Measurements from ENCODE around the gene CCDC167. TPM values are rescaled to one million over a fixed set of nuclear protein-coding genes. Genes with fewer than 3 reads are reported as not detected.
A peak's percentile ranks its signal among the peaks of the same experiment; 100 is the strongest.

The CCDC167 gene
- total RNA-seq, 1 experiment from 2014 or later: 31.9 TPM

DNA sequence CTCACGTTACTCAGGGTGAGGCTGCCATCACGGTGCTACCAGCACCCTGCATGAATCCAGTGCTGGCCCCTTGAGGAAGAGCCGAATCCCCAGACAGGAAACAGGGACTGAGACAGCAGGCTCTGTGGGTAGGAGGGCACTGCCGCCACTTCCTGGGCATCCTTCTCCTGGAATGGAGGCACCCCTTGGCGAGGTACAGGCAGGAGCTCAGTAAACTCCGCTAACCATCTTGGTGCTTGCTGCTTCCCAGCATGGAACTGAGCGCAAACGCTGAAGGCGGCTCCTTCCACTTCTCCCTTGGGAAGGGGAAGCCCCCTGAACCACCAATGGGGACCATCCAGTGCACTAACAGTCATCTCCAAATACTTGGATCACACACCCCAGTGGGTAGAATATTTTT is 13.5 kb upstream of the CCDC167 start:
- Mint-ChIP-seq H3K4me3 (peak overlapping the region in 1 of 2 experiments; percentile 63; a peak in 3 of 5 replicates), H3K27ac (0 out of 7 replicates have a peak overlapping the region, but pooled peaks of 1 of the 3 experiments have one; percentile 50), H3K9me3 (no peaks in the 10 kb centered on the region; a peak in 2 of 5 replicates), H3K4me1 (peaks cover 56 to 82% of the 10 kb centered on the region in 2 experiments), H3K27me3 (ENCODE audit: low read depth) (peaks cover 41% of the 10 kb centered on the region), H3K36me3 (ENCODE audit: insufficient read depth in 1 of 3, low read depth in 3 of 3) (peaks cover 0 to 5% (median 0%) of the 10 kb centered on the region in 3 experiments; a peak in 3 of 7 replicates)
- no peaks in the 10 kb centered on the region for H4K20me1 ChIP-seq (ENCODE audit: control insufficient read depth, insufficient read depth, insufficient read length)
- peaks cover 6% of the 10 kb centered on the region; the same call in 1 of the 2 replicates for H3K27me3 ChIP-seq (ENCODE audit: insufficient read depth, low read length)
- no peak overlapping the region for H3K23ac ChIP-seq (ENCODE audit: insufficient read length, low read depth, low read length)
- TF ChIP-seq, protein P1, sequence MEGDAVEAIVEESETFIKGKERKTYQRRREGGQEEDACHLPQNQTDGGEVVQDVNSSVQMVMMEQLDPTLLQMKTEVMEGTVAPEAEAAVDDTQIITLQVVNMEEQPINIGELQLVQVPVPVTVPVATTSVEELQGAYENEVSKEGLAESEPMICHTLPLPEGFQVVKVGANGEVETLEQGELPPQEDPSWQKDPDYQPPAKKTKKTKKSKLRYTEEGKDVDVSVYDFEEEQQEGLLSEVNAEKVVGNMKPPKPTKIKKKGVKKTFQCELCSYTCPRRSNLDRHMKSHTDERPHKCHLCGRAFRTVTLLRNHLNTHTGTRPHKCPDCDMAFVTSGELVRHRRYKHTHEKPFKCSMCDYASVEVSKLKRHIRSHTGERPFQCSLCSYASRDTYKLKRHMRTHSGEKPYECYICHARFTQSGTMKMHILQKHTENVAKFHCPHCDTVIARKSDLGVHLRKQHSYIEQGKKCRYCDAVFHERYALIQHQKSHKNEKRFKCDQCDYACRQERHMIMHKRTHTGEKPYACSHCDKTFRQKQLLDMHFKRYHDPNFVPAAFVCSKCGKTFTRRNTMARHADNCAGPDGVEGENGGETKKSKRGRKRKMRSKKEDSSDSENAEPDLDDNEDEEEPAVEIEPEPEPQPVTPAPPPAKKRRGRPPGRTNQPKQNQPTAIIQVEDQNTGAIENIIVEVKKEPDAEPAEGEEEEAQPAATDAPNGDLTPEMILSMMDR (conservative IDR thresholded peaks at IDR 0.05): no peak
- no peak overlapping the region for H2BK15ac ChIP-seq (ENCODE audit: low read depth, low read length)
- WGBS (ENCODE audit: extremely low coverage, insufficient read length, low lambda C conversion rate): no CpG with 5 or more reads among the region's 9 CpGs
- H3K23me2 ChIP-seq (ENCODE audit: insufficient read length, low read depth, low read length, poor library complexity, severe bottlenecking): peaks cover 9% of the 10 kb centered on the region
- no peak overlapping the region for H2BK5ac ChIP-seq (ENCODE audit: insufficient read length, low read length)
- H3K79me1 ChIP-seq (ENCODE audit: insufficient read depth, low read depth, low read length, poor library complexity, severe bottlenecking): no peaks in the 10 kb centered on the region
- H2BK120ac ChIP-seq (ENCODE audit: low read depth, low read length, poor library complexity, severe bottlenecking): no peak overlapping the region
- H3K9me3 ChIP-seq (ENCODE audit: control insufficient read depth, low read depth, low read length): no peaks in the 10 kb centered on the region
- no peak overlapping the region; the same call in 1 of the 2 replicates for H3K14ac ChIP-seq (ENCODE audit: insufficient read depth, low read length)
- H4K91ac ChIP-seq (ENCODE audit: insufficient read length, low read depth, low read length): no peak overlapping the region
- no peak overlapping the region for H4K8ac ChIP-seq (replicated peaks; ENCODE audit: insufficient read length, low read depth, low read length)
- H3K4ac ChIP-seq (ENCODE audit: low read depth, low read length): no peak overlapping the region
- no peak overlapping the region for H3K27ac ChIP-seq (ENCODE audit: insufficient read length, low read depth, low read length)
- no peak overlapping the region for H3K9ac ChIP-seq (ENCODE audit: extremely low read depth, insufficient read length, low read length)
- H2AFZ ChIP-seq (ENCODE audit: low read length): no peak overlapping the region
- no peak for DNase-seq
- H2BK12ac ChIP-seq (ENCODE audit: insufficient read length, low read depth, low read length): no peak overlapping the region
- no peak overlapping the region for H3T11ph ChIP-seq (ENCODE audit: low read length)
- no peak overlapping the region for H2AK5ac ChIP-seq (ENCODE audit: insufficient read length, low read length)
- H3K79me2 ChIP-seq (ENCODE audit: insufficient read depth, low read length): no peaks in the 10 kb centered on the region
- H3K18ac ChIP-seq (ENCODE audit: insufficient read length, low read depth, low read length): no peak overlapping the region
- no peak overlapping the region for H3K56ac ChIP-seq (ENCODE audit: insufficient read length, low read depth, low read length)
- peaks cover 11% of the 10 kb centered on the region; the same call in 1 of the 2 replicates for H3K4me1 ChIP-seq (ENCODE audit: insufficient read depth, low read length)
- H3K4me2 ChIP-seq (ENCODE audit: insufficient read depth, insufficient read length, low read length): peak overlapping the region; percentile 46
- H4K5ac ChIP-seq (ENCODE audit: insufficient read length, low read depth, low read length): no peak overlapping the region
- no peak overlapping the region for H2BK20ac ChIP-seq (ENCODE audit: low read depth, low read length, poor library complexity, severe bottlenecking)
